GOT3 (cell line): ENCODE measurements around the gene TMEM88.
"Not testable (repeated sequence)": the region's sequence is repeated elsewhere in the genome, so short reads cannot be mapped to it uniquely, and the experiment has no call there.

Experiments used
- DNase-seq: peaks from one replicate; lab custom pipeline; 2025; ENCODE audit warnings: mixed read lengths; lab: John Stamatoyannopoulos, UW

TMEM88 gene, protein sequence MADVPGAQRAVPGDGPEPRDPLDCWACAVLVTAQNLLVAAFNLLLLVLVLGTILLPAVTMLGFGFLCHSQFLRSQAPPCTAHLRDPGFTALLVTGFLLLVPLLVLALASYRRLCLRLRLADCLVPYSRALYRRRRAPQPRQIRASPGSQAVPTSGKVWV

GRCh38 chr17:7854851-7855659, at the start of gene TMEM88:
Gene TMEM88 (plus strand): TSS chr17:7855066. CDS start chr17:7855075, 9 bp downstream.
- no peak for DNase-seq

- no peak for DNase-seq
Measured at GRCh38 chr17:7806587-7806986, 48.3 kb upstream of the TMEM88 start.

- no peak for DNase-seq
Measured at GRCh38 chr17:7807206-7807605, 47.7 kb upstream of the TMEM88 start.

GRCh38 chr17:7809086-7809790, 45.6 kb upstream of the TMEM88 start:
- DNase-seq: no peak

DNA sequence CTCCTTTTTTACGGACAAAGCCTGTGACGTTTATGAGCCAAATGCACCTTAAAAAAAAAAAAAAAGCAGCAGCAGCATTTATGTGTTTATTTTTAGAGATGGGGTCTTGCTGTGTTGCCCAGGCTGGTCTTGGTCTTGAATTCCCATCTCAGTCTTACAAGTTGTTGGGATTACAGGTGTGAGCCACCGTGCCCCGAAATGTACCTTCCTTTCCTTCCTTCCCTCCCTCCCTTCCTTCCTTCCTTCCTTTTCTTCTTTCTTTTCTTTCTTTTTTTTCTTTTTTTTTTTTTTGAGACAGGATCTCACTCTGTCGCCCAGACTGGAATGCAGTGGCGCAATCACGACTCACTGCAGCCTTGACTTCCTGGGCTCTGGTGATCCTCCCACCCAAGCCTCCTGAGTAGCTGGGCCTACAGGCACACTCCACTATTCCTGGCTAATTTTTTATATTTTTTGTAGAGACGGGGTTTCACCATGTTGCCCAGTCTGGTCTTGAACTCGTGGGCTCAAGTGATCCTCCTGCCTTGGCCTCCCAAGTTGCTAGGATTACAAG, 45.0 kb upstream of the TMEM88 start:
- not testable (repeated sequence) for DNase-seq

GRCh38 chr17:7811251-7811650, 43.6 kb upstream of the TMEM88 start:
- DNase-seq: no peak

DNA sequence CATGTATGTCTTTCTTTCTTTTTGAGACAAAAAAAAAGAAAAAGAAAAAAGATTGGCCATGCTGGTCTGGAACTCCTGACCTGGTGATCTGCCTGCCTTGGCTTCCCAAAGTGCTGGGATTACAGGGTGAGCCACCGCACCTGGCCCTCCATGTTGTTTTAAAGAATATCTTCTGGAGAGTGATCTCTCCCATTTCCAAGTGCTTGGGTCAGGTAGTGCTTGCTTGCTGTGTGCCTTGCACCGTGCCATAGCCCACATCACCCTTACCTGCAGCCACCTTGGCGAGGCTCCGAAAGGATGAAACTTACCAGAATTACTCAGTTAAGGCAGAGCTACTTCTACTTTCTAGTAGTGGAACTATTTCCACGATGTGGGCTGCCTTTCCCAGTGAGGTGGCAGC, 39.9 kb upstream of the TMEM88 start:
- no peak for DNase-seq

- DNase-seq: no peak
Measured at GRCh38 chr17:7816926-7817642, 37.8 kb upstream of the TMEM88 start.

DNA sequence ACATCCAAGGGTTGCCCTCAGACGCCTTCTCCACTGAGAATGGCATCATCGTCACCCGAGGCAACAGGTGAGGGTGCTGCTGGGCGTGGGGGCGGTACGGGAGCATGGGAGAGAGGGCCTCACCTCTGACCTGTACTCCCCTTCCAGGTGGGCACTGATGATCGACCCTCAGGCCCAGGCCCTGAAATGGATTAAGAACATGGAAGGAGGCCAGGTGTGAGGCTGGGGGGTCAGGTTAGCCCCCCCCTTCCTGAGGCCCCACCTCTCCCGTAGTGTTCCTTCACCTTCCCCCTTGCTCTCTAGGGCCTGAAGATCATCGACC, 37.3 kb upstream of the TMEM88 start:
- no peak for DNase-seq

DNA sequence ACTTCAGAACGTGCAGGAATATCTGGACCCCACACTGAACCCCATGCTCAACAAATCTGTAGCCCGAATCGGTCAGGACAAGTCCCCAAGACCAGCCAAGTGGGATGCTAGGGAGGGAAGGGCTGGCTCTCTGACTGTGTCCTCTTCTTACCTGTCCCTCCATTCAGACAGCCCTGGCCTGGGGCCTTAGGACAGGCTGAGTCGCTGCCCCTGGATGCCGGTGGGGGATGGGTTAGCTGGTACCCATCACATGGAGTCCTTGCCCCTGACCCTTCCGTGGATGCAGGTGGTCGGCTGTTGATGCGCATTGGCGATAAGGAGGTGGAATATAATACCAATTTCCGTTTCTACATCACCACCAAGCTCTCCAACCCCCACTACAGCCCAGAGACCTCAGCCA, 36.8 kb upstream of the TMEM88 start:
- DNase-seq: no peak

DNA sequence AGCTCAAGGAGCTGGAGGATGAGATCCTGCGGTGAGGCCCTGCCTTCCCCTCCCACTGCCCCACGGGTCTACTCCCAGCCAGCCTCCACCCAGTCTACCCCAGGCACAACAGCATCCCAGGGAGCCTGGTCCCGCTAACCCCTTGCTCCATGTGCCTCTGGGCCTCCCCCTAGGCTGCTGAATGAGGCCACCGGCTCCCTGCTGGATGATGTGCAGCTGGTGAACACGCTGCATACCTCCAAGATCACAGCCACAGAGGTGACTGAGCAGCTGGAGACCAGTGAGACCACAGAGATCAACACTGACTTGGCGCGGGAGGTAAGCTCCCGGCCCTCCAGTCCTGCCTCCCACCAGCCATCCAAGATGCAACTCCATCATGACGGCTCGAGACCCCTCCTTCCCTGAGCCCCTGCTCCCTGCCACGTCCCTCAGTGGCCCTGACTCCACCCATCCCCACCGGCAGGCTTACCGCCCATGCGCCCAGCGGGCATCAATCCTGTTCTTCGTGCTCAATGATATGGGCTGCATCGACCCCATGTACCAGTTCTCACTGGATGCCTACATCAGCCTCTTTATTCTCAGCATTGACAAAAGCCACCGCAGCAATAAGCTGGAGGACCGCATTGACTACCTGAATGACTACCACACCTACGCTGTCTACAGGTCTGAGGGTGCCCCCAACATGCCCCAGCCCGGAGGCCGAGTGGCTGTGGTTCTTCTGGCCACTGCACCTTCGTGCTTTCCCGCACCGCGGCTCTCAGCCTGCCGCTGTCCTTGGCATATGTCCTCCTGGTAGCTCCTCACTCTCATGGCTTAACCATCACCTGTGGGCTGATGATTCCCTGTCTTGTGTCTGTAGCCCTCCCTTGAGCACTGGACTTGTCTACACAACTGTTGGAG, 35.9 kb upstream of the TMEM88 start:
- DNase-seq: no peak

GRCh38 chr17:7820231-7820630, 34.6 kb upstream of the TMEM88 start:
- DNase-seq: no peak

DNA sequence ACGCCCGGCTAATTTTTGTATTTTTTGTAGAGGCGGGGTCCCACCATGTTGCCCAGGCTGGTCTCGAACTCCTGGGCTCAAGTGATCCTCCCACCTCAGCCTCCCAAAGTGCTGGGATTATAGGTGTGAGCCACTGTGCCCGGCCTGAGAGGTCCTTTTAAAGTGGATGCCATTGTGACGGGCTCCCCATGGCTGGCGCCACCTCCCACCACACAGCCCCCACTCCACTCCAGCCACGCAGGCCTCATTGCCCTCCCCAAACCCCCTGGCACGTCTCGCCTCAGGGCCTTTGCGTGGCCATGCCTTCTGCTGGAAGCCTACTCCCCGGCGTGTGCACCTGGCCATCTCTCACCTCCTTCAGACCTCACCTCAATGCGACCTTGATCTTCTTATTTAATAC, 32.7 kb upstream of the TMEM88 start:
- no peak for DNase-seq

DNA sequence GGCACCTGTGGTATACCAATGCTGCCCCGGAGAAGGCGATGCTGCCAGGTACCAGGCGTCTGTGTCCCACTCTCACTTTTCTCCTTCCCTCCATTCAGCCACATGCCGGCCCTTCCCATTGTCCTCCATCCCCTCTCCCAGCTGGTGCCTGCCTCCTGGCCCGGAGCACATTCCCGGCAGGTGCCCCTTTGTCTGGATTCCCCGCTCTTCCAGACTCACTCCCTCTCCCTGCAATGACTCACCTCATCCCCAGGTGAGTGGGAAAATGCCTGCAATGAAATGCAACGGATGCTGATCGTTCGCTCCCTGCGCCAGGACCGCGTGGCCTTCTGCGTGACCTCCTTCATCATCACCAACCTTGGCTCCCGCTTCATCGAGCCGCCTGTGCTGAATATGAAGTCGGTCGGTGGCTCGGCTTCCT, 31.3 kb upstream of the TMEM88 start:
- DNase-seq: no peak

DNA sequence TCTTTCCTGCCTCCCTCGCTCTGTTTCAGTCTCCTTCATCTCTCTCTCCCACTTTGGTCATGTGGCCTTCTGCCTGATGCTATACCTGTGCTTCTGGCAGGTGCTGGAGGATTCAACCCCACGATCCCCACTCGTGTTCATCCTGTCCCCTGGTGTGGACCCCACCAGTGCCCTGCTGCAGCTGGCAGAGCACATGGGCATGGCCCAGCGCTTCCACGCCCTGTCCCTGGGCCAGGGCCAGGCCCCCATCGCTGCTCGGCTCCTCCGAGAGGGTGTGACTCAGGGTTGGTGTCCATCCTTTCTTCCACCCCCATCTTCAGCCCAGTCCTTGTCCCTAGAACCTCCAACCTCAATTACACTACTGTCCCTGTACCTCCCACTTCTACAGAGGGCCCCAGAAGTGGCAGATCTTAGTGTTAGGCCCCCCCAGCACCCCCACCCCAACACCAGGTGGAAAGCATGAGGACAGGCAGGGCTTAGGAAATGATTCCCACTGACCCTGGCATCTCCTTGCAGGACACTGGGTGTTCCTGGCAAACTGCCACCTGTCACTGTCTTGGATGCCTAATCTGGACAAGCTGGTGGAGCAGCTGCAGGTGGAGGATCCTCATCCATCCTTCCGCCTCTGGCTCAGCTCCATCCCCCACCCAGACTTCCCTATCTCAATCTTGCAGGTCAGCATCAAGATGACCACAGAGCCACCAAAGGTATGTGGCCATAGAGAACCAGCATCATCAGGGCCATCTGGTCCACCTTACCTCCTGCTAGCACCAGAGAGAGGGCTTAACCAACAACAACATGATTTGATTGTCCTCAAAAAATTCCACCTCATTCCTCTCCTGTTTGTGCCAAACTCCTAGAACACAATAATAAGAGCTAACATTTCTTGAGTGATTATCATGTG, 30.6 kb upstream of the TMEM88 start:
- DNase-seq: no peak

DNA sequence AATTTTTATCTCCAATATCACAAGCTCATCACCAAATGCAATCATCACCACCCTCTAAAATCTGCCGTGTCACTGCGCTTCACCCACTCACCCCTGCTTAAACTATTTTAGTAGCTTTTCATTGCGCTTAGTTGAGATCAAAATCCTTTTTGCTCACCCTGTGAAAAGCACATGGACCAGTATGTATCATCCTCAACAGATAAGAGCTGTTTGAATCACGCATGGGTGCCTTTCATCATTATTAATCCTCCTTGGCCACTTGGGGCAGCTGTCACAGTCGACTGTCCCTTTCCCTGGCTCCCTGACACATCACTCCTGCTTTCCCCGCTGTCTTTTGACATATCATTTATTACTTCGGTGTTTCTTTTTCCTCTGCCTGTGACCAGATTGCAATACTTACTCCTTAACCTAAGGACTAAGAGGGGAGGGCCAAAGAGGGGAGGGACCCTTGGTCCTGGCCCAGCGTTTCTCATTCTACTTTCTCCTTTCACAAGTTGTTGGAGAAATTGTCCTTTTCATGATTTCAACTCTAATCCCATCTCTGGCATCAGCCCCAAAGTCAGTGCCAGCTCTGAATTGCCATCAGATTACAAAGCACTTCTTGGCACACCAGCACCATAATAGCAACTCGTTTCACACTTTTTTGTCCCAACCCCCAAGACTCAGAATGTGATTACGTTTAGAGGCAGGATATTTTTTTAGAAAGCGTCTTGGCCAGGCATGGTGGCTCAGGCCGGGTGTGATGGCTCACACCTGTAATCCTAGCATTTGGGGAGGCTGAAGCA, 29.5 kb upstream of the TMEM88 start:
- DNase-seq: no peak

DNA sequence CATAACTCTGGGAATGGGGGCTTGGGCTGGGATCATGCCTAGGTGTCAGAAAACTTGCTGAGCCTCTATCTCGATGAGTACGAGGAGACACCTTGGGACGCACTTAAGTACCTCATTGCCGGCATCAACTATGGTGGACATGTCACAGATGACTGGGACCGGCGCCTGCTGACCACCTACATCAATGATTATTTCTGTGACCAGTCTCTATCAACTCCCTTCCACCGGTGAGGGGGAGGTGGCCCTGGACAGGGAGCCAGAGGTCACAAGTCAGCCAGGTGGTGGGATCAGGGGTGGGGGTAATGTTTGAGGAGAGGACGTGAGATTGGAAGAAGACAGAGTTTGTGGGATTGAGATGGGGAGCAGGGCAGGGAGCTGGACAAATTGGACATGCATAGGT, 24.2 kb upstream of the TMEM88 start:
- DNase-seq: no peak

DNA sequence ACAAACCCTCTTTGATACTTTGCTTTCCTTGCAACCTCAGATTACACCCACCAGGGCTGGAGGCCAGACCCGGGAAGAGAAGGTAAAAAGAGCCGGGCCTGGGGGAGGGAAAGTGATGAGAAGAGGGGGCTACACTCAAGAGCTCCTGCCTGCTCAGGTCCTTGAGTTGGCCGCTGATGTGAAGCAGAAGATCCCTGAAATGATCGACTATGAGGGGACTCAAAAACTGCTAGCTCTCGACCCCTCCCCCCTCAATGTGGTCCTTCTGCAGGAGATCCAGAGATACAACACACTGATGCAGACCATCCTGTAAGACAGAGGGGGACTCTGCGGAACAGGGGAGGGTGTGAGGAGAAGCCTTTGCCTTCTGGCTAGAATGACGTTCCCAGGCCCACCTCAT, 23.6 kb upstream of the TMEM88 start:
- DNase-seq: no peak

DNA sequence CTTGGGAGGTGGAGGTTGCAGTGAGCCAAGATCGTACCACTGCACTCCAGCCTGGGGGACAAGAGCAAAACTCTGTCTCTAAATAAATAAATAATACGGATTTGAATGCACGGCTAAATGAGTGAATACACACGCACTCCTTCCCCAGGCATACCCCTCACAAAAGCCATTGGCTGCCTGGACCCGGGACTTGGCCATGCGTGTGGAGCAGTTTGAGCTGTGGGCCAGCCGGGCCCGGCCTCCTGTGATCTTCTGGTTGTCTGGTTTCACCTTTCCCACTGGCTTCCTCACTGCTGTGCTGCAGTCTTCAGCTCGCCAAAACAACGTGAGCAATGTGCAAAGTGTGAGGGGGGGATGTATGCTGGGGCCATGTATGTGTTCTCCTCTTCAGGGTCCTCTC, 22.4 kb upstream of the TMEM88 start:
- no peak for DNase-seq
